Esophagus muscularis mucosa (tissue), 4 donors: ENCODE measurements around the gene TUBA4A. TPM values are rescaled to one million over a fixed set of nuclear protein-coding genes. Genes with fewer than 3 reads are reported as not detected.

Experiments used
- DNase-seq: peaks from one replicate; pipeline ENCODE4 v3.0.0-alpha.2; 2017; ENCODE audit errors: extremely low spot score
- H3K27ac ChIP-seq, 4 donors: fragments of 200-600 bp; sonication (generic); replicated peaks in 1 of 4; 1 replicate in 3 of 4; 2 replicates in 1 of 4; pipeline ENCODE4 v1.5.1; 2016 to 2019; ENCODE audit warnings: mild to moderate bottlenecking in 1 of 4
- H3K27me3 ChIP-seq, 4 donors: fragments of 200-600 bp; sonication (generic); one replicate each; pipeline versions ENCODE4 v1.5.1 to v1.6.0; 2016 to 2019
- H3K36me3 ChIP-seq, 4 donors: fragments of 200-600 bp; sonication (generic); one replicate each; pipeline ENCODE4 v1.5.1; 2016 to 2019
- H3K4me1 ChIP-seq, 4 donors: fragments of 200-600 bp; sonication (generic); one replicate each; pipeline ENCODE4 v1.5.1; 2016 to 2019
- H3K4me3 ChIP-seq, 4 donors: fragments of 200-600 bp; sonication (generic); 1 replicate in 2 of 4; 2 replicates in 2 of 4; pipeline ENCODE4 v1.5.1; 2016 to 2019; ENCODE audit warnings: mild to moderate bottlenecking in 4 of 4, moderate library complexity in 1 of 4
- H3K9me3 ChIP-seq, 4 donors: fragments of 200-600 bp; sonication (generic); 1 replicate in 3 of 4; 2 replicates in 1 of 4; pipeline ENCODE4 v1.5.1; 2016 to 2019
- EP300 ChIP-seq: sonication (generic); formaldehyde crosslinking; IDR thresholded peaks from one replicate; pipeline ENCODE4 v1.6.1; 2017; ENCODE audit warnings: antibody characterized with exemption
- POLR2A ChIP-seq: fragments of 450-650 bp; IDR thresholded peaks from one replicate; pipeline ENCODE4 v1.6.1; 2017; ENCODE audit warnings: antibody characterized with exemption, moderate library complexity, mild to moderate bottlenecking, low read depth
- POLR2AphosphoS5 ChIP-seq, 2 donors: sonication (generic); formaldehyde crosslinking; IDR thresholded peaks; one replicate each; pipeline ENCODE4 v1.6.1; 2017; ENCODE audit warnings: antibody characterized with exemption in 2 of 2
- WGBS: methylation state at CpG from one replicate; pipeline ENCODE4 v1.1.5; 2018; 5-methylcytosine and 5-hydroxymethylcytosine counted together
- intact Hi-C: fragments of 100-400 bp; cut with DNase I; formaldehyde crosslinking; loops from one replicate; pipeline ENCODE4 v1.15.1; 2023
- total RNA-seq, 4 donors: library from RNA; depleted of rRNA; stranded (reverse); fragments of >200 nt; gene quantifications; one replicate each; pipeline versions ENCODE4 v1.1.0 to v1.2.1, GENCODE V29; 2016
- TF ChIP-seq, protein P1 (sequence below), 3 experiments: fragments of 200-600 bp in 2 of 3; fragments of 450-650 bp in 1 of 3; sonication (generic) in 2 of 3; IDR thresholded peaks; one replicate each; pipeline ENCODE4 v1.5.1; 2017 to 2019; ENCODE audit warnings: antibody characterized with exemption in 3 of 3, mild to moderate bottlenecking in 2 of 3, moderate library complexity in 1 of 3

TUBA4A gene
- total RNA-seq, 4 donors from 2014 or later, result 44.2 to 132 (median 74.4) TPM

DNA sequence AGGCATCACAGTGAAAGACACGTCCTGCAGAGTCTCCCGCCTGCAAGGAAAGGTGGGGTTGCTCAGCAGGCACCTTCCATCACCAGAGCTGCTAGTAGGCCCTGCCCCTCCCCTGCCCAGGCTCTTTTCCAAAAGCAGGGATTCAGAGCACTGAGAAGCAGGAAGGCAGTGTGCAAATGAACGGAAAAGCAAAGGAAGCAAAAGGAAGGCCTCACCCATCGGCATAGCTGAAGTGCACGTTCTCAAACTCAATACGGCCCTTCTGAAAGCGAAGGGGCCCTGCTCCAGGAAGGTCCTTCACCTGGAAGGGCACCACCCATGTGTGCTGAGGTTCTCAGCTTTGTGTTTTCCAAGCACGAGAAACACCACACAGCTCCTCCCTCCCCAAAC is 40.7 kb downstream of the TUBA4A start:
- intact Hi-C loops, result no loop called here
- H3K4me1 ChIP-seq, result peaks cover 15 to 34% (median 31%) of the 10 kb centered on the region in 4 donors
- no peak for TF ChIP-seq POLR2AphosphoS5 (IDR thresholded peaks at IDR 0.05)
- TF ChIP-seq POLR2A, result no peak
- TF ChIP-seq EP300, result no peak
- TF ChIP-seq, protein P1, sequence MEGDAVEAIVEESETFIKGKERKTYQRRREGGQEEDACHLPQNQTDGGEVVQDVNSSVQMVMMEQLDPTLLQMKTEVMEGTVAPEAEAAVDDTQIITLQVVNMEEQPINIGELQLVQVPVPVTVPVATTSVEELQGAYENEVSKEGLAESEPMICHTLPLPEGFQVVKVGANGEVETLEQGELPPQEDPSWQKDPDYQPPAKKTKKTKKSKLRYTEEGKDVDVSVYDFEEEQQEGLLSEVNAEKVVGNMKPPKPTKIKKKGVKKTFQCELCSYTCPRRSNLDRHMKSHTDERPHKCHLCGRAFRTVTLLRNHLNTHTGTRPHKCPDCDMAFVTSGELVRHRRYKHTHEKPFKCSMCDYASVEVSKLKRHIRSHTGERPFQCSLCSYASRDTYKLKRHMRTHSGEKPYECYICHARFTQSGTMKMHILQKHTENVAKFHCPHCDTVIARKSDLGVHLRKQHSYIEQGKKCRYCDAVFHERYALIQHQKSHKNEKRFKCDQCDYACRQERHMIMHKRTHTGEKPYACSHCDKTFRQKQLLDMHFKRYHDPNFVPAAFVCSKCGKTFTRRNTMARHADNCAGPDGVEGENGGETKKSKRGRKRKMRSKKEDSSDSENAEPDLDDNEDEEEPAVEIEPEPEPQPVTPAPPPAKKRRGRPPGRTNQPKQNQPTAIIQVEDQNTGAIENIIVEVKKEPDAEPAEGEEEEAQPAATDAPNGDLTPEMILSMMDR (IDR thresholded peaks at IDR 0.05), result no peak
- DNase-seq, result no peak
- H3K27me3 ChIP-seq, result no peaks in the 10 kb centered on the region
- no peak overlapping the region for H3K4me3 ChIP-seq
- H3K9me3 ChIP-seq, result no peaks in the 10 kb centered on the region
- no peak overlapping the region for H3K27ac ChIP-seq
- peaks cover 20 to 83% (median 80%) of the 10 kb centered on the region in 4 donors for H3K36me3 ChIP-seq
- WGBS, result 97% methylated on average over 4 of the region's 8 CpGs

DNA sequence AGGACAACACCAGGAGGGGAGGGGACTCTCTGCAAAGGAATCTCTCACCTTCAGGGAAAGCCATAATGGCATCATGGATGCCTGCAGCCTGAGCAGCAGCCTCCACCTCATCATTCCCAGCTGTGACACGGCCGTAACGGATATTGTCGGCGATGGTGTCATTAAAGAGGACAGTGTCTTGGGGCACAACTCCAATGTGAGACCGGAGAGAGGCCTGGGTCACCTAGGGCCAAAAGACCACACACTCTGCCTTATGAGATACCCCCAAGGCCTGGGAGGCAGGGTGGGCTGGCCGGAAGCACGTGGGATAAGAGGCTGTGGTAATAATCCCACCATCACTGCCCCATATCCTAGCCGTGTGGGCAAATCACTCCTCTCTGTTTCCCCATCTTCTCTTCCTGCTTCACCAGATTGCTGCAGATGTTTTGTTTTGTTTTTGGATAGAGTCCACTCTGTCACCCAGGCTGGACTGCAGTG is 42.8 kb downstream of the TUBA4A start:
- peaks cover 17 to 79% (median 74%) of the 10 kb centered on the region in 4 donors for H3K36me3 ChIP-seq
- DNase-seq, result peak; percentile 34
- peaks cover 16 to 28% (median 24%) of the 10 kb centered on the region in 4 donors for H3K4me1 ChIP-seq
- TF ChIP-seq POLR2A (no peak), EP300 (no peak), POLR2AphosphoS5 (IDR thresholded peaks at IDR 0.05) (no peak)
- TF ChIP-seq, protein P1 (IDR thresholded peaks at IDR 0.05), result no peak
- intact Hi-C loops, result no loop called here
- WGBS, result 93% methylated on average over 9 of the region's 9 CpGs
- no peak overlapping the region for H3K4me3 ChIP-seq
- H3K27me3 ChIP-seq, result peaks cover 0 to 2% (median 0%) of the 10 kb centered on the region in 4 donors
- no peaks in the 10 kb centered on the region for H3K9me3 ChIP-seq
- H3K27ac ChIP-seq, result no peak overlapping the region

DNA sequence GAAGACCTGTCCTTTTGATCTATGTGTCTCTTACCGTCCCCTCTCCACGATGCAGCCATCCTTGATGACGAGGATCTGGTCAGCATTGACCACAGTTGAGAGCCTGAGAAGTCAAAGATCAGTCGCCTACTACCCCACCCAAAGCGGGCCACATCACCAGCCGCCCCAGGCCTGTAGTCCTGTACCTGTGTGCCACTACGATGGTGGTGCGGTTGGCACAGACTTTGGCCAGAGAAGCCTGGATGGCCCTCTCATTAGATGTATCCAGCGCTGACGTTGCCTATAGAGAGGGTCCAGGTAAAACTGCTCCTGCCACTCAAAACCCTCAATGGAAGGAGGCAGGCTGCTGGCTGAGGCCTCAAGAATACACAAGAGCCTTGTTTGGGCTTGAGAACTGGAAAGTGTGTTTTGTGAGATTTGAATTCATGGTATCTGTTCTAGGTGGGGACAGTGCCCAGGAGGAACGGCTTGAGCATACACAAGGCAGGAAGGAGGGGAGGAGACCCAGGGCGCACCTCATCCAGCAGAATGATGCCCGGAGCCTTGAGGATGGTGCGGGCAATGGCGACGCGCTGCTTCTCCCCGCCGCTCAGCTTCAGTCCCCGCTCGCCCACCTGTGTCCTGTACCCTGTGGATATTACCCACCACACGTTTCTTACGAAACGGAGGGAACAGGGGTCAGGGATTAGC is 43.4 kb downstream of the TUBA4A start:
- H3K4me1 ChIP-seq, result peaks cover 17 to 25% (median 23%) of the 10 kb centered on the region in 4 donors
- H3K27ac ChIP-seq, result peak overlapping the region in 1 of 4 donors; percentile 30
- H3K27me3 ChIP-seq, result peaks cover 0 to 2% (median 0%) of the 10 kb centered on the region in 4 donors
- H3K4me3 ChIP-seq, result no peak overlapping the region
- peak; percentile 47 for DNase-seq
- intact Hi-C loops, result no loop called here
- no peak for TF ChIP-seq EP300
- TF ChIP-seq, protein P1 (IDR thresholded peaks at IDR 0.05), result no peak
- TF ChIP-seq POLR2AphosphoS5 (IDR thresholded peaks at IDR 0.05), result no peak
- no peak for TF ChIP-seq POLR2A
- WGBS, result 92% methylated on average over 23 of the region's 24 CpGs
- H3K9me3 ChIP-seq, result no peaks in the 10 kb centered on the region
- peaks cover 16 to 73% (median 69%) of the 10 kb centered on the region in 4 donors for H3K36me3 ChIP-seq

DNA sequence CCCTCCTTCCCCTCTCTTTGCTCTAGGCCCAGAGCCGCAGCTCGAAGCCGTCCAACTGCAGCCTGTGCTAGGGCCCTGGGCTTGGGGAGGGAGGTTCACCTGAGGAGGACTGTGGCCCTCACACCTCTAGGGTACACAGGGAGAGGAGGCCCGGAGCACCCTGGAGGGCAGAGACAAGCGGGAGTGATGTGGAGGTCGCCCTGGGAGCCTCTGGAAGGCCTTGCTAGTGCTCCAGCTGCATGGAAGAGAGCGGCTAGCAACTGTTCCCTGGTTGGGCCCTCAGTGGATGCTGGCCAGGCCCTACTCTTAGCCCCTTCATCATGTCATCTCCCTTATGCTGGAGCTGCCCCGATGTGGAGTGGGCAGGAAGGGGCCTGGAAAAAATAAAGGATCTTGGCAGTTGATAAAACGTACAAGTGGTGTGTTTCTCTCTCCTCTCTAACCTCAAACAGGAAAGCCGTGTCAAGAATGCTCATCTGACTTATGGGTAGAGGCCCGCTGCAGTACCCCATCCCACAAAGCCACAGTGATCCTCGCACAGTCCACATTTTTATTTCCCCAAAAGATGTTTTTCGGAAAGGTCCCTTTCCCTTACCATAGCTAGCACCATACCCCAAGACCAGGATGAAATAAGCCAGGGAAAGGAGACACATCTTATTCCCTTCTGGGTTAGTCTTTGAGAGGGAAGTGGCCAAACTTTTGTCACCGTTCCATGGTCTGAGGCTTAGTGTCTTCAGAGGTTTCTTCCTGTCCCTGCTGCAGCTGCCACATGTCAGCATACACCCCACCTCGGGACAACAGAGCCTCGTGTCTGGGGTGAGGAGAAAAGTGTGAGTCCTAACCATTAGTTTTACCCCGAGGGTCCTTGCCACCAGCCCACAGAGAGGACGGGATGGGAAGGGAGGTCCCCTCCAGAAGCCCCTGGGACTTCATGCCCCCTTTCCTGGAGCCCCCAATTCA is 44.2 kb downstream of the TUBA4A start:
- Histone ChIP-seq H3K4me3 (no peak overlapping the region), H3K27ac (peak overlapping the region in 1 of 4 donors; percentile 94), H3K27me3 (peaks cover 0 to 2% (median 0%) of the 10 kb centered on the region in 4 donors), H3K9me3 (no peaks in the 10 kb centered on the region), H3K4me1 (peaks cover 17 to 24% (median 23%) of the 10 kb centered on the region in 4 donors), H3K36me3 (peaks cover 13 to 65% (median 61%) of the 10 kb centered on the region in 4 donors)
- peak; percentile 66 for DNase-seq
- intact Hi-C loops, result loop anchor here (5.0 kb wide), 1 partner anchor 47 kb away; the partner anchor contains the start of gene NHEJ1
- 80% methylated on average over 16 of the region's 18 CpGs for WGBS
- TF ChIP-seq EP300, result no peak
- TF ChIP-seq POLR2A, result no peak
- TF ChIP-seq POLR2AphosphoS5 (IDR thresholded peaks at IDR 0.05), result no peak
- TF ChIP-seq, protein P1 (IDR thresholded peaks at IDR 0.05), result no peak
